Sigmoid colon (tissue), 7 donors: ENCODE data around the gene CTAGE9. TPM values are rescaled to one million over a fixed set of nuclear protein-coding genes. Genes with fewer than 3 reads are reported as not detected.
"Not testable (repeated sequence)": the region's sequence is repeated elsewhere in the genome, so short reads cannot be mapped to it uniquely, and the experiment has no call there.

Experiments used
- DNase-seq: peaks from one replicate; pipeline ENCODE4 v3.0.0-alpha.2; 2019
- H3K27ac ChIP-seq, 4 donors: fragments of 200-600 bp; sonication (generic); one replicate each; pipeline ENCODE4 v1.5.1; 2016 to 2019; ENCODE audit warnings: mild to moderate bottlenecking in 1 of 4
- H3K27me3 ChIP-seq, 3 donors: fragments of 200-600 bp; sonication (generic); one replicate each; pipeline ENCODE4 v1.5.1; 2019; ENCODE audit warnings: mild to moderate bottlenecking in 1 of 3
- H3K36me3 ChIP-seq, 4 donors: fragments of 200-600 bp; sonication (generic); one replicate each; pipeline ENCODE4 v1.5.1; 2016 to 2019
- H3K4me1 ChIP-seq, 4 donors: fragments of 200-600 bp; sonication (generic); one replicate each; pipeline ENCODE4 v1.5.1; 2017 to 2019
- H3K4me3 ChIP-seq, 4 donors: fragments of 200-600 bp; sonication (generic); one replicate each; pipeline ENCODE4 v1.5.1; 2017 to 2019; ENCODE audit warnings: mild to moderate bottlenecking in 2 of 4, moderate library complexity in 1 of 4
- H3K9me3 ChIP-seq, 4 donors: fragments of 200-600 bp in 3 of 4; sonication (generic) in 3 of 4; one replicate each; pipeline versions ENCODE4 v1.5.1 to v1.6.1; 2013 to 2019
- CTCF ChIP-seq, 4 experiments: fragments of 450-650 bp in 3 of 4; fragments of 200-600 bp in 1 of 4; IDR thresholded peaks; one replicate each; pipeline ENCODE4 v1.5.1; 2016 to 2019; ENCODE audit warnings: antibody characterized with exemption in 4 of 4, mild to moderate bottlenecking in 3 of 4, moderate library complexity in 2 of 4
- EP300 ChIP-seq, 4 donors: sonication (generic); formaldehyde crosslinking; IDR thresholded peaks; one replicate each; pipeline ENCODE4 v1.6.1; 2017; ENCODE audit warnings: antibody characterized with exemption in 4 of 4
- POLR2A ChIP-seq, 2 donors: fragments of 450-650 bp; IDR thresholded peaks; one replicate each; pipeline ENCODE4 v1.6.1; 2016; ENCODE audit warnings: antibody characterized with exemption in 2 of 2, mild to moderate bottlenecking in 2 of 2, moderate library complexity in 2 of 2
- POLR2AphosphoS5 ChIP-seq, 4 donors: sonication (generic); formaldehyde crosslinking; IDR thresholded peaks; one replicate each; pipeline ENCODE4 v1.6.1; 2017; ENCODE audit warnings: antibody characterized with exemption in 4 of 4
- WGBS, 2 donors: extraction: QIAGEN DNeasy Blood & Tissue Kit; methylation state at CpG; one replicate each; pipeline ENCODE4 v1.1.7; 2013; 5-methylcytosine and 5-hydroxymethylcytosine counted together
- intact Hi-C: fragments of 100-400 bp; cut with DNase I; formaldehyde crosslinking; loops from one replicate; pipeline ENCODE4 v1.15.1; 2023
- polyA plus RNA-seq, 3 donors: library from polyadenylated mRNA; stranded (reverse); fragments of 200-250 nt; gene quantifications; one replicate each; pipeline ENCODE4 v1.2.3, GENCODE V29; 2013
- total RNA-seq, 4 donors: library from RNA; depleted of rRNA; stranded (reverse); fragments of >200 nt; gene quantifications; one replicate each; pipeline ENCODE4 v1.1.0, GENCODE V29; 2016
- donor health status: healthy with polysubstance abuse.
- donor health status: Bipolar disorder and iron deficiency.
- donor health status: healthy.

CTAGE9 gene
- total and polyA plus RNA-seq, 7 donors, result not detected

- no peaks in the 10 kb centered on the region for H3K27me3 ChIP-seq
- TF ChIP-seq CTCF (IDR thresholded peaks at IDR 0.05) (no peak), POLR2AphosphoS5 (IDR thresholded peaks at IDR 0.05) (no peak), POLR2A (IDR thresholded peaks at IDR 0.05) (no peak), EP300 (IDR thresholded peaks at IDR 0.05) (no peak)
- H3K36me3 ChIP-seq, result no peaks in the 10 kb centered on the region
- DNase-seq, result no peak
- intact Hi-C loops, result no loop called here
- no peaks in the 10 kb centered on the region for H3K4me1 ChIP-seq
- 72 to 78% methylated on average over 2 of the region's 2 CpGs for WGBS, 2 donors
- no peak overlapping the region for H3K27ac ChIP-seq
- peaks cover 0 to 3% (median 0%) of the 10 kb centered on the region in 4 donors for H3K9me3 ChIP-seq
- H3K4me3 ChIP-seq, result no peak overlapping the region
Measured at GRCh38 chr6:131724114-131724513, 13.3 kb upstream of the CTAGE9 start.

- no peak for DNase-seq
- no peak for TF ChIP-seq CTCF (IDR thresholded peaks at IDR 0.05)
- 72 to 76% methylated on average over 2 of the region's 2 CpGs for WGBS, 2 donors
- Histone ChIP-seq H3K9me3 (no peaks in the 10 kb centered on the region), H3K4me3 (no peak overlapping the region), H3K27me3 (no peaks in the 10 kb centered on the region), H3K4me1 (no peaks in the 10 kb centered on the region), H3K36me3 (no peaks in the 10 kb centered on the region), H3K27ac (no peak overlapping the region)
- intact Hi-C loops, result no loop called here
Measured at GRCh38 chr6:131721161-131721560, 10.3 kb upstream of the CTAGE9 start.

- H3K4me1 ChIP-seq, result no peaks in the 10 kb centered on the region
- intact Hi-C loops, result no loop called here
- no peaks in the 10 kb centered on the region for H3K27me3 ChIP-seq
- H3K27ac ChIP-seq, result no peak overlapping the region
- H3K4me3 ChIP-seq, result no peak overlapping the region
- no peak for DNase-seq
- H3K9me3 ChIP-seq, result no peaks in the 10 kb centered on the region
- H3K36me3 ChIP-seq, result no peaks in the 10 kb centered on the region
- no peak for TF ChIP-seq POLR2AphosphoS5 (IDR thresholded peaks at IDR 0.05)
- TF ChIP-seq POLR2A (IDR thresholded peaks at IDR 0.05), result no peak
- TF ChIP-seq CTCF (IDR thresholded peaks at IDR 0.05), result no peak
- TF ChIP-seq EP300 (IDR thresholded peaks at IDR 0.05), result no peak
- 89 to 94% methylated on average over 3 of the region's 3 CpGs for WGBS, 2 donors
Measured at GRCh38 chr6:131717836-131718542, 7.2 kb upstream of the CTAGE9 start.

- H3K4me1 ChIP-seq, result not testable (repeated sequence)
Measured at GRCh38 chr6:131715567-131715966, 4.8 kb upstream of the CTAGE9 start.

GRCh38 chr6:131703905-131704304 lies 6.9 kb downstream of the CTAGE9 start:
- H3K36me3 ChIP-seq, H3K4me1 ChIP-seq, H3K27me3 ChIP-seq, DNase-seq, intact Hi-C loops, H3K4me3 ChIP-seq, H3K9me3 ChIP-seq, H3K27ac ChIP-seq: not testable (repeated sequence)
- WGBS, 2 donors, result no CpG with 5 or more reads among the region's 2 CpGs

More at GRCh38 chr6:131715567-131715966, 4.8 kb upstream of the CTAGE9 start:
- H3K36me3 ChIP-seq, H3K9me3 ChIP-seq, H3K4me3 ChIP-seq, DNase-seq, intact Hi-C loops, H3K27me3 ChIP-seq, H3K27ac ChIP-seq: not testable (repeated sequence)
- WGBS, 2 donors, result 92 to 99% methylated on average over 6 of the region's 6 CpGs

GRCh38 chr6:131700851-131701250 lies 10.0 kb downstream of the CTAGE9 start:
- intact Hi-C loops, H3K9me3 ChIP-seq, H3K4me1 ChIP-seq, H3K36me3 ChIP-seq, DNase-seq, H3K4me3 ChIP-seq, H3K27ac ChIP-seq, H3K27me3 ChIP-seq: not testable (repeated sequence)
- no CpG with 5 or more reads among the region's 14 CpGs for whole genome bisulfite sequencing, 2 donors
